Activated CD4-positive, CD25-positive, alpha-beta regulatory T cell treated with anti-CD3 and anti-CD28 coated beads, Interleukin-2, amount 50 U/mL, for 24 hours (primary cell): ENCODE results near the gene TMEM132C.

ENCODE experiments used
- ATAC-seq, 2 donors: fragments of 150-1000 bp; cut with Tn5 transposase; one replicate each; pipeline ENCODE4 v1.10.0; 2021; ENCODE audit warnings: mild to moderate bottlenecking in 1 of 2, moderate library complexity in 1 of 2

The TMEM132C gene

DNA sequence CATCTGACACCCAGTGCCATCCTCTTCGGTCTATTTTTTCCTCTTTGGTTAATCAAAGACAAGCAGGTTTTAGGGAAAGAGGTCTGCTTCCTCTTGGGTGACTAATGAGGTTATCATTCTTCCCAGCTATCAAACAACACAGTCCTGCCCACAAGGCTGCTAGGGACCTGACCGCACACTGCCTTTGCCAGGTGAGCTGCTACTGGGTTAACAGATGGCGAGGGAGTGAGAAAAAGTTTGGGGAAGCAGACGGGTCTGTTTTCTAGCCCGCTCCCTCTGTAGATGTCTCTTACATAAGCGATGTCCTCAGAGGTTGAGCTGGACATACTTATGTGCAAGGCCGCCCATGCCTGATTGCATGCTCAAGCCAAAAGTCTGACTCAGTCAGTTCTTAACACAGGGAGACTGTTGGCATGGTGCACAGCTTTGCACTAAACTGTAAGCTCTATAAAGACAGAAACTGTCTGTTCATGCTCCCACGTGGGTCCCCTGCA lies 462.7 kb downstream of the TMEM132C start:
- no peak for ATAC-seq

DNA sequence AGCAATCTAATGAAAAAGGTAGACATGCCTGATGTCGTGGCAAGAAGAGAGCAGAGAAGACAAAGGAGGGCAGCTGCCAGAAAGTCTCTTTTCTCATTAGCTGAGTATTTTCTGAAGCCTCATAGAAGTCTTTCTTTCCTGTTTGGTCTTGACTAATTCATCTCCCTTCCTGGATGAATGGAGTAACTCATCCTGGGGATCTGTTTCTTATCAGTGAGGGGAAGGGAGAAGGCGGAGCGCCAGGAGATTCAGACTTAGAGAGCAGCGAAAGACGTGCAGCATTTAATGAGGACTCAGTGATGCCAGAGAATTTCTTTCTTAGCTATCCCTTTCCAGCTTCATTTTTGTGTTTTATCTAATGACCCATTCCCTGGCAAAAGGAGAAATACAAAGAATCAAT lies 467.4 kb downstream of the TMEM132C start:
- no peak for ATAC-seq

DNA sequence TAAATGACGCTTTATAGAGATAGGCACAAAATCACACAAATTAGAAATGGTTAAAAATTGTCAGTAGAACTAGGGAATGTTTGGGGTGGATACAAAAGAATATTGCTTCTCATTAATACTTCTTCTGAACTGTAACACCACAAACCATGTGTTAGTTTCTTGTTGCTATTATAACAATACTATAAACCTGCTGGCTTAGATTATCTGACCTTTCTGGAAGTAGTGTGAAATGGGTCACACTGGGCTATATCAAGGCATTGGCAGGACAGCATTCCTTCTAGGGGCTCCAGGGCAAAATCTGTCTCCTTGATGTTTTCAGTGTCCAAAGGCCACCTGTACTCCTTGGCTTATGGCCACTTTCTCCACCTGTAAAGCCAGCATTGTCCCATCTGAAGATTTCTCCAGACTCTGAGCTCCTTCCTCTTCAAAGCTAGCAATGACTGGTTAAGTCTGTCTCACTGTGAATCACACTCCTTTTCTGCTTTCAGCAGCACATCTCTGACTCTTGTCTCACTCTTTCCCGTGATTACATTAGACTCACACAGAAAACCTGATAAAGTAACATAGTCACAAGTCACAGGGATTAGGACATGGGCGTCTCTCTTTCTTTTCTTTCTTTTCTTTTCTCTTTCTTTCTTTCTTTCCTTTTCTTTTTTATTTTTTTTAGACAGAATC lies 470.5 kb downstream of the TMEM132C start:
- ATAC-seq = no peak

DNA sequence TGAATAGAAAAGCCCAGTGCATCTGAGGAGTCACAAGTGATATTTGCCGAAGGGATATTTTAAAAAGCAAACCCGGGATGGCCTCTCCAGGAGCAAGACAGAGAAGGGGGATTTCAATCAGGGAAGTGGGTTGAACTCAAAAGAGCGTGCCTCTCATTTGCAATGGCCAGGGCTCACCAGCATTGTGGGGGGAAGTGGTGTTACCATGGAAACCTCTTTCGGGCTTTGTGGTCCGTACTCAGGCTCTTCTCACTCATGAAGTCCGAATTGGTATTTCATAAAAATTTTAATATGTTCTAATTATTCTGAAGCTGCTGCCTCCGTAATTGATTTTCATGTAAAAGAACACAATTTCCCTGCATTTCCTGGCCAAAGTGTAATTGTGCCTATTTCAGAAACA lies 476.9 kb downstream of the TMEM132C start:
- no peak for ATAC-seq

DNA sequence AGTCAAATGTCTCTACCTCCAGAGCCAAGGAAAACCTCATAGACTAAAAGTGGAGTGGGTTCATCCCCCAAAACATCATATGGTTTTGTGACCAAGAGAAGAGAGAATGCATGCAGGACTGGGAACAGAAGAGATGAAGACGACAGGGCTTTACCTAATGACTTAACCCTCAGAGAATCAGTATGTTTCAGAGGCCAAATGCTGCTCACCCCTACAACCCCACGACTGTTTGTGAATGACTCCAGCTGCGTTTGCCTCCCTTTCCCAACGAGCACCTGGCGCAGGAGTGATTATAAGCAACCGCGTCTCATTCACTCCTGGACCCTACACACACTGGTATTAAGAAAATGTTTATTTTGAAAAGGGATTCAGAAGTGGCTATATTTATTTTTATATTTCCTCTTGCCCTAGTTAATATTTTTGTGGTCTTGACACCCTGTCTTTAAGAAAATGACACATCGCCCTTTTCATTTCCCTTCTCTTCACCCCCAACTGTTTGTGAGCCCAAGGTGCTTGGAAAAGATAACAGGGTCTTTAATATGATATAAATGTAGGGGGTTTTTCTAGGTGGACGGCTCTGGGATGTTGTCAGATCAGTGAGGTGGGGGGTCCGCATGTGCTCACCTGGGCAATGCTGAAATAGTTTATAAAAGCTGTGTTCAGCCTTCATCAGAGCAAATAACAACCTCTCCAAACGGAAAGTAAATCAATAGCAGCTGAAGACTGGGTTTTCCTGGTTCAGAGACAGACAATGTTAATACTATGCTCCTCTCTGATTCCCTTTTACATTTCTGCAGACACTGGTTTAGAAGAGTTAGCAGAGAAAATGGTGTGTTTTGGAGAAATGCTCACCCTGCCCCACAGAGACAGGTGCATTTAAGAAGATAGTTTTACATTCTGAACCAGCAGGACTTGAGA lies 479.1 kb downstream of the TMEM132C start:
- ATAC-seq = no peak

DNA sequence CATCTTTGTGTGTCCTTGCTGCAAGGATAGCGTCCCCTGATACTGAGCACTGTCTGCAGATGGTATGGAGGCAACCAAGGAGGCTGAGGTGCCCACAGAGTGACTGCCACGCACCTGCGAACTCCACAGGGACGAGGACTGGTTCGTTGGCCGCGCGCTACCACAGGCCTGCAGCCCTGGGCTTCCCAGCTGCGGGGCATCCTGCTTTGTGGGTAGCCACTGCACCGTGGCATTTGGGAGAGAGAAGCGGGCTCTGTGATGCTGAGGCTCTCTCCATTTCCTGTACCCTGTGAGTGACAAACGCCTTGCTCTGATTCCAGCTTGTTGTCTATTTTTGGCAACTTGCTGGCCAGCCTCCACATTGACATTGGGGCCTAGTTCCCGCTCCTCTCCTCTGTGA lies 480.5 kb downstream of the TMEM132C start:
- ATAC-seq = no peak

DNA sequence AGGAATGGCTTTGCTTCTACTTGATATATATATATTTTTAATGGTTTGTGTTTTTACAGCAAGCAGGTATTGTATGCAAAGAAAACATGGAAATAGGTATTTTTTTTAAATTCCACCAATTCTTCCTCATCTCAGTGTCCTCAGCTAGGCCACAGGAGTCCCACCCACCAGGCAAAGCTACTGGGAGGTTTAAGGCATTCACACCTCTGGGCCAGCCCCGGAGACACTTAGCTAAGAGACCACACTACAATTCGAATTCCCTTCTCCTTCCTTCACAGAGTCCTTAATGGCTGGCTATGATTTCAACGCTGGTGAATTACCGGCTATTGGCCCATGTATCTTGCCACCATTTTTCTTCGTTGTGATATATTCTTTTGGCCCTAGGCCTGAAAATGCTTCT lies 485.4 kb downstream of the TMEM132C start:
- ATAC-seq = no peak

DNA sequence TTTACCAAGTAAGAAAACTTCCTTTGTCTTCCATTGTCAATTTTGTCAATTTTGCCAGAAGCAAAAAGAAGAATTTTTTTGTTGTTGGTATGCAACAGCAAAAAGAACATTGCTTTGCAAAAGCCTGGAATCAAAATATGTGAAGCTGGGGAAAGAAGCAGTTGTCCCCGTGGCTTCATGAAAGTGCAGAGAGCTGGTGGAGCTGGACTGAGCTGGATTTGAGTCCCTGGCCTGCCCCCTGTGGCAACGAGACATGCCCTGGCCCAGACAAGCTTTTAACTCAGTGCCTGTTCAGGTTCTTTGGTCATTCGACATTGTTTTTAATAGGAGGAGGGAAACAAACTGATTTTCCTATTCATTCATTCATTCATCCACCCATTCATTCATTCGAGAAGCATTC lies 486.5 kb downstream of the TMEM132C start:
- ATAC-seq = no peak

DNA sequence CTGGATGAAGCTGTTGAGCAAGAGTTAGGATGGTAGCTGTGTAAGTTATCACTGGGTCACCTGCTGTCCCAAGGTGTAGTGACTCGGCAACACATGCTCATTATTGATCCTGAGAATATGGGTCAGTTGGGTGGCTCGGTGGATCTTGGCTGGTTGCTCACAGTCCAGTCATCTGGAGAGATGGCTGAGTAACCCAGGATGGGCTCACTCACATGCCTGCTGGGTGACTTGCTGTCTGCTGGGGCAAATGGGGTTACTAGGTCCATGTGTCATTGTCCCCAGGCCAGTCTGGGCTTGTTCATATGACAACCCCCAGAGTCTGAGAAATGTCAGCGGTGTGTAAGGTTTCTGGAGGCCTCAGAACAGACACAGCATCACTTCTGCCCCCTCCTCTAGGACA lies 487.3 kb downstream of the TMEM132C start:
- ATAC-seq = peak; percentile 20 to 42

DNA sequence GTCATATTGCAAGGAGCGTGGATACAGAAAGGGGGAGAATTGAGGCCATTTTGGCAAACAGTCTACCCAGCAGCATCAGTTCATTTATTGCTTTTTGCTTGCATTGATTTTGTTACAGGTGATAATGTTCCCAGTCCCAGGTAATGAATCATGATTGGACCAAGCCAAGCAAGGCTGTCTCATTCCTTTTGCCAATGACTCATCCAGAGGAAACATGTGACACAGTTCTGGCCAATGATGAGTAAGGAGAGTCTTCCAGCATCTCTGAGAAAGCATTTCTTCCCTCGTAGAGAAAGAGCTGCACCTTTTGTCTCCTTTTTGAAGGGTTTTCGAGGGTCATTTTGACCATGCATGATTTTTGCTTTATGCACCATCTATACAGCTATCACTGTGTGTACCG lies 488.6 kb downstream of the TMEM132C start:
- ATAC-seq = no peak
